Esophagus (tissue), 2 donors: ENCODE results near the gene MAF. TPM values are rescaled to one million over a fixed set of nuclear protein-coding genes. Genes with fewer than 3 reads are reported as not detected.

Experiments used
- H3K27ac ChIP-seq, 2 donors: one replicate each; pipeline ENCODE4 v1.5.1; 2013; ENCODE audit warnings: low read depth in 2 of 2, mild to moderate bottlenecking in 2 of 2, inconsistent platforms in 1 of 2, low read length in 1 of 2, moderate library complexity in 1 of 2
- H3K27me3 ChIP-seq, 2 donors: one replicate each; pipeline ENCODE4 v1.6.1; 2013; ENCODE audit warnings: low read length in 2 of 2, control low read depth in 1 of 2, mild to moderate bottlenecking in 1 of 2; ENCODE audit not compliant: insufficient read depth in 2 of 2, control insufficient read depth in 1 of 2
- H3K36me3 ChIP-seq, 2 donors: one replicate each; pipeline ENCODE4 v1.6.1; 2013; ENCODE audit warnings: low read length in 1 of 2; ENCODE audit not compliant: control insufficient read depth in 2 of 2, insufficient read depth in 2 of 2
- H3K4me1 ChIP-seq, 2 donors: one replicate each; pipeline ENCODE4 v1.6.1; 2013; ENCODE audit warnings: low read length in 1 of 2; ENCODE audit not compliant: control insufficient read depth in 2 of 2, insufficient read depth in 2 of 2
- H3K4me3 ChIP-seq, 2 donors: one replicate each; pipeline ENCODE4 v1.5.1; 2013; ENCODE audit warnings: low read length in 2 of 2, mild to moderate bottlenecking in 2 of 2, low read depth in 1 of 2, moderate library complexity in 1 of 2
- H3K9me3 ChIP-seq, 2 donors: one replicate each; pipeline ENCODE4 v1.6.1; 2013; ENCODE audit warnings: mild to moderate bottlenecking in 2 of 2, low read depth in 1 of 2, low read length in 1 of 2, moderate library complexity in 1 of 2; ENCODE audit not compliant: control insufficient read depth in 2 of 2, insufficient read depth in 1 of 2
- WGBS, 2 donors: extraction: QIAGEN DNeasy Blood & Tissue Kit; methylation state at CpG; one replicate each; pipeline ENCODE4 v1.1.7; 2013; 5-methylcytosine and 5-hydroxymethylcytosine counted together
- polyA plus RNA-seq, 2 donors: library from polyadenylated mRNA; stranded (reverse); fragments of 200-250 nt; gene quantifications; one replicate each; pipeline ENCODE4 v1.2.3, GENCODE V29; 2013
- donor health status: healthy with polysubstance abuse.
- donor health status: Bipolar disorder and iron deficiency.

MAF gene
- polyA plus RNA-seq, 2 donors, result 11.0 to 12.2 TPM

- no peaks in the 10 kb centered on the region for H3K9me3 ChIP-seq
- no peaks in the 10 kb centered on the region for H3K36me3 ChIP-seq
- no peak overlapping the region for H3K4me3 ChIP-seq
- H3K27me3 ChIP-seq, result peaks cover 0 to 3% of the 10 kb centered on the region in 2 donors
- H3K27ac ChIP-seq, result no peak overlapping the region
- WGBS, 2 donors, result 59 to 66% methylated on average over 10 of the region's 10 CpGs
- H3K4me1 ChIP-seq, result no peaks in the 10 kb centered on the region
Measured at GRCh38 chr16:79580453-79581191, 19.9 kb downstream of the MAF start.

- H3K27me3 ChIP-seq, result peaks cover 0 to under 1% of the 10 kb centered on the region in 2 donors
- no peak overlapping the region for H3K27ac ChIP-seq
- no peaks in the 10 kb centered on the region for H3K9me3 ChIP-seq
- no peak overlapping the region for H3K4me3 ChIP-seq
- H3K4me1 ChIP-seq, result no peaks in the 10 kb centered on the region
- WGBS, 2 donors, result 77 to 89% methylated on average over 2 of the region's 2 CpGs
- H3K36me3 ChIP-seq, result no peaks in the 10 kb centered on the region
Measured at GRCh38 chr16:79576602-79577001, 23.9 kb downstream of the MAF start.

GRCh38 chr16:79573884-79574283 is 26.7 kb downstream of the MAF start:
- 78% methylated on average over 10 of the region's 10 CpGs for WGBS, 2 donors
- Histone ChIP-seq H3K9me3 (no peaks in the 10 kb centered on the region), H3K27ac (no peak overlapping the region), H3K4me3 (no peak overlapping the region), H3K27me3 (peaks cover 0 to 2% of the 10 kb centered on the region in 2 donors), H3K4me1 (no peaks in the 10 kb centered on the region), H3K36me3 (no peaks in the 10 kb centered on the region)

GRCh38 chr16:79573071-79573470 is 27.5 kb downstream of the MAF start:
- H3K27ac ChIP-seq, result no peak overlapping the region
- no peak overlapping the region for H3K4me3 ChIP-seq
- peaks cover 0 to 2% of the 10 kb centered on the region in 2 donors for H3K27me3 ChIP-seq
- no peaks in the 10 kb centered on the region for H3K36me3 ChIP-seq
- H3K9me3 ChIP-seq, result no peaks in the 10 kb centered on the region
- H3K4me1 ChIP-seq, result no peaks in the 10 kb centered on the region
- WGBS, 2 donors, result 47 to 63% methylated on average over 2 of the region's 2 CpGs

- WGBS, 2 donors, result 62 to 70% methylated on average over 9 of the region's 9 CpGs
- no peaks in the 10 kb centered on the region for H3K9me3 ChIP-seq
- H3K4me1 ChIP-seq, result no peaks in the 10 kb centered on the region
- peaks cover 0 to 2% of the 10 kb centered on the region in 2 donors for H3K27me3 ChIP-seq
- H3K4me3 ChIP-seq, result no peak overlapping the region
- no peaks in the 10 kb centered on the region for H3K36me3 ChIP-seq
- H3K27ac ChIP-seq, result no peak overlapping the region
Measured at GRCh38 chr16:79571903-79572535, 28.5 kb downstream of the MAF start.

- Histone ChIP-seq H3K27ac (no peak overlapping the region), H3K36me3 (no peaks in the 10 kb centered on the region), H3K27me3 (peaks cover 0 to 2% of the 10 kb centered on the region in 2 donors), H3K9me3 (no peaks in the 10 kb centered on the region), H3K4me3 (no peak overlapping the region), H3K4me1 (no peaks in the 10 kb centered on the region)
- WGBS, 2 donors, result 31 to 34% methylated on average over 8 of the region's 8 CpGs
Measured at GRCh38 chr16:79571065-79571902, 29.3 kb downstream of the MAF start.

- H3K36me3 ChIP-seq, result no peaks in the 10 kb centered on the region
- no peaks in the 10 kb centered on the region for H3K4me1 ChIP-seq
- no peaks in the 10 kb centered on the region for H3K27me3 ChIP-seq
- 77 to 89% methylated on average over 6 of the region's 6 CpGs for WGBS, 2 donors
- H3K27ac ChIP-seq, result no peak overlapping the region
- no peak overlapping the region for H3K4me3 ChIP-seq
- no peaks in the 10 kb centered on the region for H3K9me3 ChIP-seq
Measured at GRCh38 chr16:79564671-79565107, 35.8 kb downstream of the MAF start.

GRCh38 chr16:79563921-79564320 is 36.6 kb downstream of the MAF start:
- no peak overlapping the region for H3K27ac ChIP-seq
- no peak overlapping the region for H3K4me3 ChIP-seq
- no peaks in the 10 kb centered on the region for H3K27me3 ChIP-seq
- H3K4me1 ChIP-seq, result no peaks in the 10 kb centered on the region
- WGBS, 2 donors, result 78 to 79% methylated on average over 4 of the region's 4 CpGs
- H3K36me3 ChIP-seq, result no peaks in the 10 kb centered on the region
- H3K9me3 ChIP-seq, result no peaks in the 10 kb centered on the region

- H3K27me3 ChIP-seq, result no peaks in the 10 kb centered on the region
- H3K4me3 ChIP-seq, result no peak overlapping the region
- 82 to 84% methylated on average over 5 of the region's 5 CpGs for WGBS, 2 donors
- H3K36me3 ChIP-seq, result no peaks in the 10 kb centered on the region
- H3K27ac ChIP-seq, result no peak overlapping the region
- H3K9me3 ChIP-seq, result no peaks in the 10 kb centered on the region
- H3K4me1 ChIP-seq, result no peaks in the 10 kb centered on the region
Measured at GRCh38 chr16:79562166-79562823, 38.2 kb downstream of the MAF start.
